SU-DHL-6 (cell line): ENCODE measurements around the gene TSPAN13.

Source experiments
- EZH2phosphoT487 ChIP-seq: fragments of 200-600 bp; sonication (generic), shearing (Covaris generic); conservative IDR thresholded peaks from 2 replicates; pipeline ENCODE4 v1.6.1; 2018; ENCODE audit warnings: mild to moderate bottlenecking, antibody characterized with exemption, low read length, moderate library complexity, mixed read lengths
- TF ChIP-seq, protein P1 (sequence below): fragments of 200-600 bp; sonication (generic); IDR thresholded peaks from one replicate; pipeline ENCODE4 v1.5.1; 2017; ENCODE audit warnings: antibody characterized with exemption, mild to moderate bottlenecking, low read length, moderate library complexity; ENCODE audit not compliant: insufficient read depth, poor library complexity, severe bottlenecking

DNA sequence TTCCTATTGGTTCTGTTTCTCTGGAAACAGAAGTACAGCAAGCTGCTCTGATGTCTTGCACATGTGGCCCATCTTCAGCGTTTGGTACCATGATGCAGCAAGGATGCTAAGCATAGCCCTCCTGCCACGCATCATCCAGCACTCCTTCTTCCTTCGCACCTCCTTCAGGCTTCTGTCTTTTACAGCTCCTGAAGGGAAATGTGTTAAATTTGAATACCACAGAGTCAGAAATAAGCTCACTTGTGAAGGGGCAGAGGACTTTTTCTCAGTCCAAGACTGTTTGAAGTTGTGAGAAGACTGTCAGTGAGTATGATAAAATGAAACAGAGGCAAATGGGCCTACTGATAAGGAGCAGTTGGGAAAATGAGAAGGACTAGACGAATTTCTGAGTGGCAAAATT is 20.7 kb downstream of the TSPAN13 start:
- TF ChIP-seq, protein P1, sequence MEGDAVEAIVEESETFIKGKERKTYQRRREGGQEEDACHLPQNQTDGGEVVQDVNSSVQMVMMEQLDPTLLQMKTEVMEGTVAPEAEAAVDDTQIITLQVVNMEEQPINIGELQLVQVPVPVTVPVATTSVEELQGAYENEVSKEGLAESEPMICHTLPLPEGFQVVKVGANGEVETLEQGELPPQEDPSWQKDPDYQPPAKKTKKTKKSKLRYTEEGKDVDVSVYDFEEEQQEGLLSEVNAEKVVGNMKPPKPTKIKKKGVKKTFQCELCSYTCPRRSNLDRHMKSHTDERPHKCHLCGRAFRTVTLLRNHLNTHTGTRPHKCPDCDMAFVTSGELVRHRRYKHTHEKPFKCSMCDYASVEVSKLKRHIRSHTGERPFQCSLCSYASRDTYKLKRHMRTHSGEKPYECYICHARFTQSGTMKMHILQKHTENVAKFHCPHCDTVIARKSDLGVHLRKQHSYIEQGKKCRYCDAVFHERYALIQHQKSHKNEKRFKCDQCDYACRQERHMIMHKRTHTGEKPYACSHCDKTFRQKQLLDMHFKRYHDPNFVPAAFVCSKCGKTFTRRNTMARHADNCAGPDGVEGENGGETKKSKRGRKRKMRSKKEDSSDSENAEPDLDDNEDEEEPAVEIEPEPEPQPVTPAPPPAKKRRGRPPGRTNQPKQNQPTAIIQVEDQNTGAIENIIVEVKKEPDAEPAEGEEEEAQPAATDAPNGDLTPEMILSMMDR: no peak
- no peak for TF ChIP-seq EZH2phosphoT487
